GM18907 (cell line): ENCODE measurements around the gene TTK.
"Not testable (repeated sequence)": the region's sequence is repeated elsewhere in the genome, so short reads cannot be mapped to it uniquely, and the experiment has no call there.

Source experiments
- ATAC-seq: cut with Tn5 transposase; IDR thresholded peaks from one replicate; pipeline ENCODE4 v1.9.1; 2021; ENCODE audit warnings: mild to moderate bottlenecking, moderate library complexity; ENCODE audit not compliant: unreplicated experiment

TTK gene

DNA sequence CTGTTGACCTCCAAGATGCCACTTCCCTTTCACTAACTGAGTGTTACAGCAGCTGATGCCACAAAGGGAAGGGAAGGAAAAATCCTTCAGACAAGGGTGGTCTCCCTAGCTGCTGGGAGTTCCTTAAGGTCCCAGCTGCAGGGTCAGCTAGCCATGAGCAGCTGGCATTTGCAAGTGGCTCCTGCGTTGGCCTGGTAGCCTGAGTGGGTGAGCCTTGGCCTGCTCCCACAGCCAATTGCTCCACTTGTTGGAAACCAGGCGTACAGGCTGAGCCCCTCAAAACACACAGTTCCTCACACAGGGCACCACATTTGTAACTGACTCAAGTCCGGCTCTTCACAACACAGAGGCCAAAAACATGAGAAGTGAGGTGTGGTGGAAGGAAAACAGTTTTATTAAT, 16.7 kb downstream of the TTK start:
- ATAC-seq: no peak

DNA sequence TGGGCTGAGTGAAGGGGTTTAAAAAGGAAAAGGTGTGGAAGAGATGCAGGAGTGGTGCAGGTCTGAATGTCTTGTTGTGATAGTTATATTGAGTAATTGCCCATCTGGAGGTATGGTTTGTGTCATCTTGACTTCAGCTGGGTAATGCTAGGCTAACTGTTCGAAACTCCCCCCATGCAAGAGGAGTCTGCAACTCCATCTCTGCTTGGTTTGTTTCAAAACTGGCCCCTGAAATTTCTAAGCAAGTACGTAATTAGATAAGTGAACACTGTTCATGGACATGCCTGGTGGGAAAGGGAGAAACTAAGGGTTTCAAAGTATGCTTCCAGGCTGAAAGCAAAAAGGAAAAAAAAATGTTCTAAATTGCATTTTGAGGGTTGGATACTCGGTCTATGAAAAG, 17.1 kb downstream of the TTK start:
- no peak for ATAC-seq

DNA sequence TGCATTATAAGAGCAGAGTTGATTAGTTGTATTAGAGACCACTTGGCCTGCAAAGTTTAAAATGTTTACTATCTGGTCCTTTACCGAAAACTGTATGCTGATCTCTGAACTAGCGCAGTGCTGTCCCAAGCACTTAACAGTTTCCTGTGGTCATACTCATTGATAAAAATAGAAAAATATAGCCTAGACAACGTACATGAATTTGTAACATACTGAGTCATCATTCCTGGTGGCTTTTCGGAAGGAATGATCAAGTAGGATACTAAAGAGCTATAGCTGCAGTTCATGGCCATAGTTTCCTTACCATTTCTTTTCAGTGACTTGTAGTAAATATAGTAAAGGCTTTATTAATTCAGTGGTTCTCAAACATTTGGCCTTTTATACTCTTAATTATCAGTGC, 18.4 kb downstream of the TTK start:
- ATAC-seq: no peak

DNA sequence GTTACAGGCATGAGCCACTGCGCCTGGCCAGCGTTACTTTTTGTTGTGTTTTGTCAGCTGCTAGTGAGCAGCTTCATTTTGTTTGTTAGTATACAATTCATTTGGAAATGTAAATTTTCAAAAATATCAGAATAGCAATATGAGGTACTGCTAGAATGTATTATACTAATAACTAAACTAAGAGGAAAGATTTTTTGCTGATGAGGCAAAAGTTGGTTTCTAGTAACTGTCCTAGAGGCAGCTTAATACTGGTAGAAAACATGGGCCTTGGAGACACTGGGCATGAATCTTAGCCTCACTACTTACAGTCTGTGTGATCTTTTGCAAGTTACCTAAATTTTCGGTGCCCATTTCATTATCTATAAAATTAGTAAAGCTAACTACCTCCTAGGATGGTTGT, 24.1 kb downstream of the TTK start:
- ATAC-seq: no peak

DNA sequence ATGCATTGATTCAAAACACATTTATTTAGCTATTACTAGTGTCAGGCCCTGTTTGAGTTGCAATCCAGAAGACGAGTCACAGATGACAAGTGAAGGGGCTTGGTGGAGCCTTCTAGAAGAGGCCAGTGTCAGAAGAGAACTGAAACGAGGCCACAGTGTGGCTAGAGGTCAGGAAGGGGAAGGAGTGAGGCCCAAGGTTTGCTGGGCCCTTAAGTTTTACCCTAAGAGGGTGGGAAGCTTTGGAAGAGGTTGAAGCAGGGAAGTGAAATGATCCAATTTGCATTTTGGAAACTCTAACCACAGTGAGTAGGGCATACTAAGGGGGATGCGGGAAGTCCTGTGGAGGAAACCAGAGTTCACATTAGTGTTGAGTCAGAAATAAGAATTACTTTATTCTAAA, 25.0 kb downstream of the TTK start:
- peak; percentile 83 for ATAC-seq

DNA sequence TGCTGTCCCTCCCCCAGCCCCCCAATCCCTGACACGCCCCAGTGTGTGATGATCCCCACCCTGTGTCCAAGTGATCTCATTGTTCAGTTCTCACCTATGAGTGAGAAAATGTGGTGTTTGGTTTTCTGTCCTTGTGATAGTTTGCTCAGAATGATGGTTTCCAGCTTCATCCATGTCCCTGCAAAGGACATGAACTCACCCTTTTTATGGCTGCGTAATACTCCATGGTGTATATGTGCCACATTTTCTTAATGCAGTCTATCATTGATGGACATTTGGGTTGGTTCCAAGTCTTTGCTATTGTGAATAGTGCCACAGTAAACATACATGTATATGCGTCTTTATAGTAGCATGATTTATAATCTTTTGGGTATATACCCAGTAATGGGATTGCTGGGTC, 43.8 kb downstream of the TTK start:
- ATAC-seq: not testable (repeated sequence)

DNA sequence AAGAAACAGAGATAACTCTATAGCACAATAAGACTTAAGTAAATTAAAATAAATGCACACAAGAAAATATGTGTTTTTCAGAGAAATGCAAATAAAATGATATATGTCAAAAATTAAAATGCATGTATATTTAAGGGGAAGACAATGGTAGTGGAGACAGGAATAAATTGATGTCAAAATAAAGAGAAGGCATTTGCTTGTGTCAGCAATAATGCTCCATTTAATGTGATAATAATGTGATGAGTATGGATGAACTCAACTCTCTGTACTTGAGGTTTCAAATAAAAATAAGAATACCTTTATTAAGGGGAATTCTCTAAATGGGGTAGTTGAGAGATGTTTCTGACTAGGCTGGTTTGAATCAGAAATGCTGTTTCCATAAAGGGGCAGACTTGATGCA, 56.3 kb downstream of the TTK start:
- no peak for ATAC-seq

DNA sequence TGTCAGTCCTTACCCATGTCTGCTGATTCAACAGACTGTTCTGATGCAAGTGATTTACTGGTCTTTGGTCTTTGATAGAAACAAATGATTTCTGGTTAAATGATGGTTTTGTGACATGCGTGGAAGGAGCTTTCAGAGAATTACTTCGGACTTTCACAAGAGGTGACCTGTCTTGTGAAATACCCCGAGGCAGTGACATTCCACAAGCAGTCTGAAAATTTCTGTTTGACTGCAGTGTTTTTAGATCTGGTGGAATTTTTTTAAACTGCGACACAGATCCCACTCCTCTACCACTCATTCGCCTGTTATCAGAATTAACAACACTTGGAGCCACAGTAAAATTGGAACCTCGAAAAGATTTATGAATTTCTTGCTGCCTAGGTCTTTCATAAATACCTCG, 63.7 kb downstream of the TTK start:
- not testable (repeated sequence) for ATAC-seq

DNA sequence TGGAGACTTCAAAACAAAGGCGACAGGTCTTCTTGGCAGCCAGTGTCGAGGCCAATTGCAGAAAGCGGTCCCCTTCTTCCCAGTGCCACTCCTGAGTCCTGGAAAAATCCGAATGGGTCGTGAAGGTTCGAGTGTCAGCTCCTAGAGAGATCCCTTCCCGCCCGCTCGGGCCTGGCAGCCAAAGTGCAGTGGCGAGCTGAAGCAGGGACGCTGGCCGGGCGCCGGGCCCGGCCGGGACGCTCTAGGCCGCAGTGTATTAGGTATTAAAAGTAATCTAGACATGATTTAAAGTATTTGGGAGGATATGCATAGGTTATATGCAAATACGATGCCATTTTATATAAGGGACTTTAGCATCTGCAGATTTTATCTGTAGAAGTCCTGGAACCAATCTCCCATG, 66.0 kb downstream of the TTK start:
- ATAC-seq: not testable (repeated sequence)

DNA sequence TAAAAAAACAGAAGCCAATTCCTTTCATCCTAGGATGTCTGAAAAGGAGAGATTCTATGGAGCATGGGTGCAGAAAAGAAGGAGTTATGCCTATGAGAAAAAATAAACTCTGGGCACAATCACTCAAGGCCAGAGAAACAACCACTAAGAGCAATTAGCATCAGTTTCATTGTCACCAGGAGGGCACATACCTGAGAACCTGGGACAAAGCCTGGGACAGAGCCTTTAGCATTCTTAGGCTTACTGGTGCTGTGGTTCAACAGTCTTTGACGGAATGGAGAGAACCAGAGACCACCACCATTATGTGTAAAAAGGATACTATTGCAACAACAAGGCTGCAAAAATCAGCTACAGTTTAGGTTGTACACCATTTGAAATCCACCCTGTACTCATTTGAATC, 72.6 kb downstream of the TTK start:
- ATAC-seq: no peak

DNA sequence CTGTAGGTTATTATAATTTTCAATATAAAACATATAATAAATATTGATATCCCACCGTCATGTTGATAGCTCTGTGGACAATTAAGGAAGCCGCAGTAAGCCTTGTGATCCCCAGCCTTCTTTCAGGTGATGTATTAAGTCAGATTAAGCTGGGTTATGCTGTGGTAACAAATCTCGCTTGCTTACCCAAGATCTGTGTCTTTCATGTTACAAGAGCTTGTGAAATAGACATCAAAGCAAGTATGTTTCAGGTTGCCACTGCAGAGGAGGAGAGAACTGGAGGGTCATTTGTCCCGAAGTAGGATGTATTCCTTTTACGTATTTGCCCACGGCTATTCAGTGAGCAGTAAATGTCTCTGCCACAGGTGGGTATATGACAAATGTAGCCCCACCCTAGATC, 84.2 kb downstream of the TTK start:
- no peak for ATAC-seq

DNA sequence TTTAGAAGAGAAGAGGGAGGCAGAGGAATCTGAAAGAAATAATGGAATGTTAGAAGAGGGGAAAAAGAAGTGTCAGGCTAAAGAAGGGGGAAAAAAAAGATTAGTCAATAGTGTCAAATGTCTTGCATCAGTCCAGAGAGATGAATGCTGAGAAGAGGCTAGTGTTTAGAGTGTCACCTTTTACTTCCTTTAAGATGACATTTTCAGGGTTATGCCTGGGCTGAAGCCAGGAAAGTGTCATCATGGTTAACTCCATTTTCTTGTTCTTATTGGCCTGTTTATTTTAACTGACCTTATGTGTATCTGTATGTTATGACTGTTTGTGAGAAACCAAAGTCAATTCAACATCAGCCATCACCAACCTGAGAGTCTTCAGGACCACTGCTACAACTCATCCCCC, 87.1 kb downstream of the TTK start:
- no peak for ATAC-seq
